ENCODE measurements around the gene CAMSAP3.

The CAMSAP3 gene

GRCh38 chr19:7614859-7615741 is 19.4 kb downstream of the CAMSAP3 start:
- DNase-seq: no peak

GRCh38 chr19:7617172-7617571 is 21.5 kb downstream of the CAMSAP3 start:
- no peak for DNase-seq

GRCh38 chr19:7617735-7618134 is 22.1 kb downstream of the CAMSAP3 start:
- no peak for DNase-seq

DNA sequence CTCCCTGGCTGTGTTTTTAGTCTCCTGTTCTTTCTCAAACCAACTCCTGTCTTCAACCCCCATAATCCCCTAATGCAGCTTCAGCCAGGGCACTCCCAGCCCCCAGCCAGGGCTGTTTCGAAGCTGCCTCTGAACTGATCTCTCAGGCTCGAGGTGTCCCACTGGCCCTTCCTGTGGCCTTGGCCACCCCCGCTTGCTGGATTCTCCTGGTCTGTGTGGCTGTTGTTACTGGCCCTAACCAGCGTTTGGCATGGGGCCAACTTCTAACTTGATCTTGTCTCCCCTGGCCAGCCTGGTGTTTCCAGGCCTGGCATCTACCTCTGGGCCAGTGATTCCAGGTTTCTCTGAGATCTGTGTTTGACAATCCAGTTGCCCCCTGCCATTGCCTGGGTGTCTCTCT is 22.7 kb downstream of the CAMSAP3 start:
- no peak for DNase-seq

GRCh38 chr19:7618771-7619510 is 23.3 kb downstream of the CAMSAP3 start:
- no peak for DNase-seq

DNA sequence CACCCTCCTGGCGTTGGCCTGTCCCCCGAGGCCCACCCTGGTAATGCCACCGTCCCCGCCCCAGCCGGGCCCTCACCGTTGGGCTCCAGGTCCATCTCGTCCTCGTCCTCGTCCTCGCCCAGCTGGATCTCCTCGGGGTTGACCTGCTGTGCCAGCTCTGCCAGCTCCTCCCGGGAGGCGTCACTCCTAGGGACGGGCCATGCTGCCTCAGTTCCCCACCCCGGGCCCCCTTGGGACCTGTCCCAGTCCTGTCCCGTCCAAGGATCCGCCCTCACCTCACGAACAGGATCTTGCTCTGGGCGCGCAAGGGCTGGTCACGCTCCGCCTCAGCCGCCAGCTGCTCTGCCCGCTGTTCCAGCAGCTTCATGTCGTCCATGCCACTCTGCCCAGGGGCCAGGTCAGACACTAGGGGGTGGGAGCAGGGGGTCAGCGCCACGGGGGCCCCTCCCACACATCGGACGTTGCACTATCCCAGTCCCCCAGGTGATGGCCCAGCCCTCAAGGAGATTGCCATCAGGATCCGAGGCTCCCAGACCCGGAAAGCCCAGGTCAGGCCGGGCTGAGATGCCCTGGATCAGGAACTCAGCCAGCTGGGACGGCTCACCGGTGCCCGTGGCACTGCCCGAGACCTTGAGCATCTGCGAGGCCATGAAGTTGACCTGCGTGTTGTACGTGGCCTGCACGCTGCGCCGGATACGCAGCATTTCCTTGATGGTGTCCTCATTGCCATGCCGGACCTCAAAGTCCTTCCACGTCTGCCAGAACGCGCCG is 24.2 kb downstream of the CAMSAP3 start:
- no peak for DNase-seq

- no peak for DNase-seq
Measured at GRCh38 chr19:7620442-7621412, 25.1 kb downstream of the CAMSAP3 start.

GRCh38 chr19:7622933-7623685 is 27.4 kb downstream of the CAMSAP3 start:
- no peak for DNase-seq

GRCh38 chr19:7623725-7624603 is 28.3 kb downstream of the CAMSAP3 start:
- DNase-seq: no peak

- DNase-seq: no peak
Measured at GRCh38 chr19:7624810-7625209, 29.1 kb downstream of the CAMSAP3 start.

GRCh38 chr19:7625763-7626372 is 30.2 kb downstream of the CAMSAP3 start:
- DNase-seq: no peak

DNA sequence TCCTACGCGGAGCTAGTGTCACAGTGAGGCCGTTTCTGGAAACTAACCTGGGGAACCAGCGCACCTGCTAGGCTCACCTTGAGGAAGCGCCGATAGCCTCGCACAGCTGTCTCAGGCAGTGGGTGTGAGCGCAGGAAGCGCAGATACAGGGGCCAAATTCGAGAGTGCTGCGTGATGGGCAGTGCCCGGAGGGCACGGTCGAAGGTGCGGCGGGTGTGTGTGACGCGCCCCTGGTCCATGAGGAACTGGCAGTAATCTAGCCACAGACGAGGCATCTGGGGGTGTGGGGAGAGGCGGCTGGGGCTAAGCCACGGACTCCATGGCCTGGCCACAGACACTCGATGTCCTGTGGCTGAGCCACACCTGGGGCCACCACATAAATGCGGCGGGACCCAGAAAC is 31.5 kb downstream of the CAMSAP3 start:
- no peak for DNase-seq

GRCh38 chr19:7628589-7629311 is 33.1 kb downstream of the CAMSAP3 start:
- DNase-seq: no peak

GRCh38 chr19:7629347-7630054 is 33.8 kb downstream of the CAMSAP3 start, which contains the start of the genes PET100 and XAB2:
Gene PET100, plus strand, starts transcription at chr19:7629793. Its CDS starts 41 bp downstream, at chr19:7629834.
Gene XAB2, minus strand, starts transcription at chr19:7629545. Its CDS starts 18 bp downstream, at chr19:7629527.
- peak; percentile 98 for DNase-seq

DNA sequence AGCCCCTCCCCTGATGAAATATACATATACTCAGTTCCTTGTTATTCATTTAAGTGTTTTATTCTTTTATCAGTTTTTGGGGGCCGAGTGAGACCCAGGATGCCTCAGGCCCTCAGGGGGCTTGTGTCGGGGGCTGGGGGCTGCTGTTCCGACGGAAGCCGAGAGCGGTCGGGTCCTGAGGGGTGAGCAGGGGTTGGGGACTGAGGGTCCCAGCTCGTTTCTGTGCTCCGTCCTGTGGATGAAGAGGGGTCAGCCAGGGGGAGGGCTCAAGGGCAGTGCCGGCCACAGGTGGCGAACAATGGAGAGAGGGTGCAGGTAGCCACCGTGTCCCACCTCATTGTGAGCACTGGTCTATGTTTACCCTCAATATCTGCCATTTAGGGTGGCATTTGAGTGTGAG is 35.9 kb downstream of the CAMSAP3 start:
- no peak for DNase-seq

GRCh38 chr19:7632340-7633203 is 36.9 kb downstream of the CAMSAP3 start:
- DNase-seq: no peak

DNA sequence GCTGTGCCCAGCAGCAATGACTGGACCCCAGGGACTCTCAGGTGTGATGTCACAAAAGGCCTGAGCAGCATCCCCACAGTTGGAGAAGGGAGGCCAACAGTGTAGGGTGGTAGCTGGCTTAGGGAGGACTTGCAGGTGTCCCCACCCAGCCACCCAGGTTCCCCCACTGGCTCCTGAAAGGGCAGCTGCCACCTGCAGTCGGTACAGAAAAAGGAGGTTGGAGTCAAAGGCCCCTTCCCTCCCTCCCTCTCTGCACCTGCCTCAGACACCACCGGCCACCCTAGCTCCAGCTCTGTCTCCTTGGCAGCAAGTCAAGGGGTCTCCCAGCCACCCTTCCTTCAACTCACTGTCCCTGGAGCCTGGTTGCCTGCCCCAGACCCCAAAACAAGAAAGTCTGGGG is 38.0 kb downstream of the CAMSAP3 start, which contains the start of gene PCP2:
TSS of gene PCP2 (minus strand) at position 22 of the 400 bp plus-strand sequence. CDS start 262 bp downstream, outside the sequence.
- no peak for DNase-seq
